NCI-H2196 (cell line): ENCODE data around the gene KRT6A.
A peak's percentile ranks its signal among the peaks of the same experiment; 100 is the strongest.
"Not testable (repeated sequence)": the region's sequence is repeated elsewhere in the genome, so short reads cannot be mapped to it uniquely, and the experiment has no call there.

Experiments used
- DNase-seq: peaks from one replicate; lab custom pipeline; 2025; ENCODE audit not compliant: unreplicated experiment; lab: John Stamatoyannopoulos, UW

Gene KRT6A

DNA sequence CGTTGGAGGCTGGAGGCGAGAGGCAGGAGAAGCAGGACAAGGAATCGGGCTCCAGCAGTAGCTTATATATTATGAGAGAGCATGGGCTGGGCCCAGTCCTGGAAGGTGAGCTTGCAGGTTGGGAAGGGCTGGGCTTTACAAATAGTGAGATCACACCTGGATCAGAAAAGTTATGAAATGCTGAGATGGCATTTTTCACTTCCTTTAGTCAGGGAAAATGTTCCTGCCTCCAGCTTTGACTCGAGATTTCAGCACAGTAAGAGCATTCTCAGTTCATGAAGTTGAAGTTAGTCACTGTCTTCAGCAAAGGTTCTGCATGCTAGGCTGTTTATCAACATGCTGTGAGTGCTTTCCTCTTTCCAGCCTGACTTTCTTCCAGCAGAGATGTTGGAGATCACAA is 19.3 kb downstream of the KRT6A start, which contains the start of gene KRT6C:
Gene KRT6C (minus strand): TSS at position 38 of the 400 bp plus-strand sequence. CDS start 68 bp downstream, outside the sequence.
- no peak for DNase-seq

DNA sequence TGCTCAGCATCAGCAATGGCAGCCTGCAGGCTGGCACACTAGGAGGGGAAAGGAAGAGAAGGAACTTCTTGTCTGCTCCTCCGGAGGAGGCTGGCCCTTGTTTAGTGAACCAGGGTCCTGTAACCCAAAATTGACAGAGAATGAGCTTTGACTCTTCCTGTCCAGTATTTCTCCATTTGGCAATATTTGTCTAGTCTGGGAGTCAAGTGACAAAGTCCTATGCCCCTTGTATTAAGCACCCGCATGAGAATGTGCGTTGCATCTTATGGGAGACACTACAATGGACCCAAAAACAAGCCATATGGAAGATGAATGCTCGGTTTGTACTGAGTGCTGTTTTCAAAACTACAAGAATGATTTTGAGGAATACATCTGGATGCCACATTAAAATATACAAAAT is 23.2 kb downstream of the KRT6A start:
- no peak for DNase-seq

DNA sequence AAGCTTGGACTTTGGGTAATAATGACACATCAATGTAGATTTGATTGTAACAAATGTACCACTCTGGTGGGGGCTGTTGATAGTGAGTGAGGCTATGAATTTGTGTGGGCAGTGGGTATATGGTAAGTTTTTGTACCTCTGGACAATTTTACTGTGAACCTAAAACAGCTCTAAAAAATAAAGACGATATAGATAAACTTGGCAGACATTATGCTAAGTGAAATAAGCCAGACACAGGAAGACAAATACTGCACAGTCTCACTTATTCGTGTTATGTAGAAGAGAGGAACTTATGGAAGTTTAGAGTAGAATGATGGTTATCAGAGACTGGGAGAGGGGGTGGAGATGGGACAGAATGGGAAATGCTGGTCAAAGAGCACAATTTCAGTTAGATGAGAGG is 28.2 kb downstream of the KRT6A start:
- no peak for DNase-seq

DNA sequence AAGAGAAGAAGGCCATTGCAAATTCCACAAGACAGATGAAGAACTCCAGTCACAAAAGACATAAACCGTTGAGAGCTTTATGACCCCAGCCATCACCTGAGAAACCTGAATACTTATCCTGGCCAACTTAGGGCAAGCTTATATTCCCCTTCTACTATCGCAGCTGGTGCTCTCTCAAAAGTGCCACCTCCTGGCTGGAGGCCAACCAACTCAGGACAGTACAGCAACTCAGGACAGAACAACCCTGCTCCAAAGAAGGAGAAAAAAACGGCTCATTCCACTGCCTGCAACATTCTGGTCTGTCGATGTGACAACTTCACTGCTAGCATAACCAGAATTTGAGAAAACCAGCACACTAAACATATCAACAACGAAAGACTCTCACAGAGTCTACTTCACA is 31.4 kb downstream of the KRT6A start:
- no peak for DNase-seq

DNA sequence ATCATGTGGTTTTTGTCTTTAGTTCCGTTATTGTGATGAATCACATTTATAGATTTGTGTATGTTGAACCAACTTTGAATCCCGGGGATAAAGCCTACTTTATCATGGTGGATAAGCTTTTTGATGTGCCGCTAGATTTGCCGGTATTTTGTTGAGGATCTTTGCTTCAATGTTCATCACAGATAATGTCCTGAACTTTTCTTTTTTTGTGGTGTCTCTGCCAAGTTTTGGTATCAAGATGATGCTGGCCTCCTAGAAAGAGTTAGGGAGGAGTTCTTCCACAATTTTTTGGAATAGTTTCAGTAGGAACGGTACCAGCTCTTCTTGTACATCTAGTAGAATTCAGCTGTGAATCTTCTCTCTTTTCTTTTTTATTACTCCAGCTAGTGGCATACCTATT is 34.2 kb downstream of the KRT6A start:
- no peak for DNase-seq

DNA sequence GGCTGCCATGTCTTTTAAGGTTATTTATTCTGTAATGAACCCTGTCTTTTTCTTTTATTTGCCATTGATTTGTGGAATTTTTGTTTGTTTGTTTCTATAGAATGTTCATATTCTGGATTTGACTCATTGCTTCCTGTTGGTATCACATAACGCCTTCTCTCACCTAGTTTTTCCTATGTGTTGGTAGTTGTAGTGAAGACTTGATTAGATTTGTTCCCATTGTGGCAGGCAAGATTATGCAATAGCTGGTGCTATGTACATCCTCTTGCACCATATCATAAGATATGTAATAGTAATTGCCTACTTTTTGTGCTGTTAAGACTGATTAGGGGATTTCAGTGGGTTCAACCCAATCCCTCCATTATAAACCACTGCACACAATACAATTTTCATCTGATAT is 37.2 kb downstream of the KRT6A start:
- DNase-seq = no peak

DNA sequence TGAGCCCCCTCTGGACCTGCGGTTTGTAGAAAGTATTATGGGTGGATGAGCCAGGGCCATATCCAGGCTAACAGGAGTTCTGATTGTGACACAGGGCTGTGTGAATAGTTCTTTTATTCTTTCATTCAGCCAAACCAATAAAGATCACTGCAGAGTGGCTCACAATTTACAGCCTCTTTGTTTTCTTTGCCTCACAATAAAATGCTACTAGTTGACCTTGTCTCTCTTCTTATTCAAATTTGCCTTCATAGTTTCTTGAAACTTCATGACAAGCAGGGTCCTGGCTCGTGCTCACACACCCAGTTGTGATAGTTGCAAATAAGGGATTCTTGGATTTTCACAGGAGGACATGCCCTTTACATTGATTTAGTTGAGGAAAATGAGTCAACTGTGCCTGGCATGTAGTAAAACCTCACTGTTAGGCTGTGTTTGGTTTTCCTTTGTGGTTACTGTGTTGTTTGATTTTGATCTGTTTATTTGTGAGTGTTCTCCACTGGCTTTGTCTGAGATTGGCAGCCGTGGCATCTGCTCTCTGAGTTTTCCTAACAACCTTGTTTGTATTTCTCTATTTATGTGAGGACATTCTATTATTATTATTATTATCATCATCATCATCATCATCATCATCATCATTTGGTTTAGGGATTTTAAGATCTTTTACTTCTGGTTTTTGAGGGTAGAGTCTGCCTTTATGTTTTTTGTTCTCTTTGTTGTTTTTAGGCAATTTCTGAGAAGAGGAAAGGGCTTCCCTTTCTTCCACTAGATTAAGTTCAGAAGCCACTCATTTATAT is 38.5 kb downstream of the KRT6A start:
- peak; percentile 35 for DNase-seq

DNA sequence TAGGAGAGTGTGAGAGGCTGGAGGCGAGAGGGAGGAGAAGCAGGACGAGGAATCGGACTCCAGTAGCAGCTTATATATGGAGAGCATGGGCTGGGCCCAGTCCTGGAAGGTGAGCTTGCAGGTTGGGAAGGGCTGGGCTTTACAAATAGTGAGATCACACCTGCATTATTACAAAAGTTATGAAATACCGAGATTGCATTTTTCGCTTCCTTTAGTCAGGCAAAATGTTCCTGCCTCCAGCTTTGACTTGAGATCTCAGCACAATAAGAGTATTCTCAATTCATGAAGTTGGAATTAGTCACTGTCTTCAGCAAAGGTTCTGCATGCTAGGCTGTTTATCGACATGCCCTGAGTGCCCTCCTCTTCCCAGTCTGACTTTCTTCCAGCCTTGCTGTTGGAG is 41.0 kb downstream of the KRT6A start, which contains the start of gene KRT6B:
Gene KRT6B (minus strand): TSS at position 46 of the 400 bp plus-strand sequence. CDS start 68 bp downstream, outside the sequence.
- no peak for DNase-seq

DNA sequence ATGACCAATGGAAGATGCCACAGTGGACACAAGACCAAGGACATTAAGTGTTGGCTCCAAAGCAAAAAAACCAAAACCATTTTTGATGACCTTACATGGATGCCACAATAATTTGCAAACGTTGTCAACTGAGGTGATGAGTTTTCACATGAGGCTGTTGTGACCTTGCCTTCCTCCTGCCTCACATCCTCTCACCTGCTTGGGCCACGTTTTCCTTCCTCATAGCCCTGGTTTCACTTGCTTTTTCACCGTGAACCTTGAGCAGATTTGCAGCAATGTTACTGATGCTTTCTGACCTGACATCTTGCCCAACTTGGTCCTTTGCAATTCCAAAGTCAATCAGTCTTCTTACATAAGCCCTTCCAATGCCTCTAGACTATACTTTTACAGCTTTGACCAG is 44.8 kb downstream of the KRT6A start:
- DNase-seq = no peak

DNA sequence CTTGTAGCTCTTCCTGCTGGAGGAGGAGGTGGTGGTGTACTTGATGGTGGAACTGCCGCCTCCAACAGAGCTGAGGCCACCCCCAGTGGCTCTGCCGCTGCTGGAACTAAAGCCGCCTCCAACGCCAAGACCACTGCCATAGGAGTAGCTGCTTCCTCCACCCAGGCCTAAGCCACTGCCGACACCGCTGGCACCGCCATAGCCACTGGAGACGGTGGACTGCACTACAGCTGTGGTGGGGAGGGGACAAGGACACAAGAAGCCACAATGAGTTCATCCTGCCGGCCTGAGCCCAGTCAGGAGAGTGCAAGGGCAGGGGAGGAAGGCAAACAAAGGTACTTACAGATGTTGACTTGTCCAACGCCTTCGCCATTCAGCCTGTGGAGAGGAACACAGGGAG is 45.9 kb downstream of the KRT6A start:
- DNase-seq = not testable (repeated sequence)

DNA sequence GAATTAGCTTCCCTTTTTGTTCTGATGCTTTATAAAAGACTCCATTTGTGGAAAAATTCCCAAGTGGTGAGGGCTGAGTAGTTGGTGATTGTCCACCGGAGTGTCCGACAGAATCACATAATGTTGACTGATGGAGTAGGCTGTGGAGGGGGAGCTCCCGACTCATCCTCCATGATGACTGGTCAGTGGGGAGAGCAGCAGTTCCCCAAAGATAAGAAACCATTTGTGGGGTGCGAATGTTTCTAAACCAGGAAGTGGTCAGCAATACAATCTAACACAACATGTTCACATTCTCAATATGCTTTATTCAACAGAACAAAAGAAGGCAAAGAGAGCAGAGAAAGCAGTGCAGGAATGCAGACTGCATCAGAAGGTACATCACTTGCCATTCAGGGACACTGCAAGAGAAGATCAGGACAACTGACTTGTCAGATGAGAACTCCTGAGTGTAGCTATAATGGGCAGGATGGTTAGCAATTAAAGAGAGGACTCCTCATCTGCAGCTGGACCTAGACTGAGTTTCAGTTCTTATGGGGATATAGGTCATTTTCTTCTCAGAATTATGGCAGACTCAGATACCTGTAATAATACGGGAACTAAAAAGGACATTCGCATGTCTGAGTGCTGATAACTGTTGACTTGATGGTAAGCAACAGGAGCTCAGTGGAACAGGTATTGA is 46.6 kb downstream of the KRT6A start:
- no peak for DNase-seq

DNA sequence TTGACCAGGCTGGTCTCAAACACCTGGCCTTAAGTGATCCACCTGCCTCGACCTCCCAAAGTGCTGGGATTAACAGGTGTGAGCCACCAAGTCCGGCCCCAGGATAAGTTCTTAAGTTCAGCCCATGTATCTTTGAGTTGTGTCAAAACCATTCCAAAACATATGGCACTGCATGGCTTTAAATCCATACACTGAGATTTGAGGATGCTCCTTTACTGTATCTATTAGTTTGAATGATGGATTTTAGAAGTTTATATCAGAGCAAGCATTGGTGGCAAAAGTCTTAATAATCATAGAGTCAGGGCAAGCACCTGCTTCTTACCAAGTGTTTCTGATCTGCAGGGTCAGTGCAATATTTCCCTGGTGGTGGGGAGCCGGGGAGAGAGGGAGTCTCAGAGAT is 47.2 kb downstream of the KRT6A start:
- no peak for DNase-seq

DNA sequence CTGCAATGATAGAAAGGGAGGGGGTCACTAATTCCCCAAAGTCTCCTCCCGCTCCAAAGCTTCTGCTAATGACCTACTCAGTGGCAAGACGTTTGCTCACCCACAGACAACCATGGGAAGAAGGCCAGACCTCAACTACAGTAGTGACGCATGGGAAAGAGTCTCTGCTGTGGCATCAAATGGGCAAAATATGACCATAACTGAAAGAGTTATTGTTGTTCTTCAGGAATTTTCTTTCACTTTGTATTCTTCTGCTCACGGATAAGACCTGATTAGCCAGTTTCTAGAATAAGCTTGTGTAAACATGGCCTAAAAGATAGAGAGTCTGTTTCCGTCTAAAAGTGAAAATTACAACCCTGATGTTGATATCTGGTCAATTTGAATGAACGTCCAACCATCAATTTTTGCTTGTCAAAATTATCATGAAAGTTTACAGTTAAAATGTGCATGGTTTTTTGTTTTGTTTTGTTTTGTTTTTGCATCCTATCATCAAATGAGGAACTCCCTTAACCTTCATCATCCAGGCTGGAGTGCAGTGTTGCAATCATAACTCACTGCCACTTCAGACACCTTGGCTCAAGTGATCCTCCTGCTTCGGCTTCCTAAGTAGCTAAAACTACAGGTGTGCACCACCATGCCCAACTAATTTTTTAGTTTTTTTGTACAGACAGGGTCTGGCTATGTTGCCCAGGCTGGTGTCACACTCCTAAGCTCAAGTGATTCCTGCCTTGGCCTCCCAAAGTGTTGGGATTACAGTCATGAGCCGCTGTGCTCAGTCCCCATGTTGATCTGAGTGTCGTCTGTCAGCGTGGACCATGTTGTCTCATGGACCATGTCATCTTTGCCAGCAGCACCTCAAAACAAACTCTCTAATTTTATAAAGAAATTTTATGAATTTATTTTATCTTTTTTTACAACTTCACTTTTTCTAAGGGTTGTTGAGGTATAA is 48.1 kb downstream of the KRT6A start:
- DNase-seq = no peak

DNA sequence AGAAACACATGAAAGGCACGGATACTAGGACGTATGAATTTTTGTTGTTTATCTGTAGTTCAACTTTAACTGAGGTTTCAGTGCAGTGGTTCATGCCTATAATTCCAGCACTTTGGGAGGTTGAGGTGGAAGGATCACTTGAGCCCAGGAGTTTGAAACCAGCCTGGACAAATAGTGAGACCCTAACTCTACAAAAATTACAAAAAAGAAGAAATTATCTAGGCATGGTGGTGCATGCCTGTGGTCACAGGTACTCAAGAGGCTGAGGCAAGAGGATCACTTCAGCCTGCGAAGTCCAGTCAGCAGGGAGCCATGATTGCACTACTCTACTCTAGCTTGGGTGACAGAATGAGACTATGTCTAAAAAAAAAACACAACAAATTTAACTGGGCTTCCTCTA is 49.1 kb downstream of the KRT6A start:
- no peak for DNase-seq

DNA sequence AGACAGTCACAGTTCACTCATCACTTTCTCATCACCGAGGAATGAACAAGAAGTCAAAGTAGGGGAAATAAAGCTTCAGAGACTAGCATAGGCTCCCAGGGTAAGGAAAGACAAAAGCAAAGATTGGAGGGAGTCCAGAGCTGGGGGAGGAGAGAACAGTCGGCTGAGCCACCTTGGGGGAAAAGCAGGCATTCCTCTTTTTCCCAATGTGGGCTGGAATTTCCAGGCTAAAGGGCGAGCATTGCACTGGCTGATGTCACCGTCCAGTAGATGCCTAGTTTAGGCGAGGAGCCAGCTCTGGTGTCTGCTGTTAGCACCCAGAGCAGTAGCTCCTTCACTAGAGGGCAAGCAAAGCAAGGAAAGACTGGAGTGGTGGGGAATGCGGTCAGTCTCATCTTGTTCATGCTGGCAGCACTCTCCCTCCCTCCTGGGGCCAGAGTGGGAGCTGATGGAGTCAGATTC is 50.4 kb downstream of the KRT6A start:
- peak; percentile 60 for DNase-seq

DNA sequence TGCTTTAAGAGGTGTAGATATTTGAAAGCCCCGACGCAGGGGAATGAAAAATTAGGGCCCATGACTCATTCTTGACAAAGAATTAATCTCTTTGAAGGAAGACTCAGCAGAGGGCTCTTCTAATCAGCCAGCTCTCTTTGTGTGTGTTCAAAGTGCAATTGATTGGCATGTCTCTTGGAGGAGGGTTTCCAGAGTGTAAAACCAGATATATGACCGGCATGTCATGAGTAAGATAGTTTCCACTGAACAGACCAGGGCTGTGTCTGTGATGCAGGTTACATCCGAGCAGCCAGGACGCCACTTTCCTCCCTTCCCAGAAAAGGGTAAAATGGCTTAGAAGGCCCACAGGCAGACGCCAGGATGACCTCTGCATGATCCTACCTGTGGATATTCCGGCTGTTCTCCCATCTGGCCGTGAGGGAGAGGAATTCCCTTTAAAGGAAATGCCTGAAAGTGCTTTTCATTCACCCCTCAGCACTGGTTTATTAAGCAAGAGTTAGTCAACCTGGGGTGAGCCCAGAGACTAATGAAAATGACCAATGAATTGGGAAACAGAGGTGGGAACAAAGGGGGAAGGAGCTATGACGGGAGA is 51.6 kb downstream of the KRT6A start:
- DNase-seq = no peak

DNA sequence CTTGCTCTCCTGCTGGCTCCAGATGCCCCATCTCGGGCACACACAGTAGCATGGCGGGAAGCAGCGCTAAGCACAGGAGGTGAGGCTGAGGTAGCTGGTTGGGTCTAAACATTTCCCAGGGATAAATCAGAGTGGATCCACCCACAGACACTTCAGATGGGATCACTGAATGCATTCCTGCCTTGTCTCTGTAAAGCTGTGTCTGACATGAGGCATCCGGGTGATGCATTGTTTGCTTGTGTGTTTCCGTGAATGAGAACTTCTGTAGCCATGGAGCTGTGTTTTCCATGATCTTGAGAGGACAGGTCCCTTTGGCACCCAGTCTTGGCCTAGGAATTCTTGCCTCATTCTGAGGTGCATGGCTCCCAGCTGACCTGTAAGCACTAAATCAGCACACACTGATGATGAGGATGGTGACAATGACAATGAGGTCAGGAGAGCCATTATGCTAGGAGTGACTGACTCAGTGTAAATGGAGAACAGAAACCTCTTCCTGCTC is 52.2 kb downstream of the KRT6A start:
- DNase-seq = no peak

DNA sequence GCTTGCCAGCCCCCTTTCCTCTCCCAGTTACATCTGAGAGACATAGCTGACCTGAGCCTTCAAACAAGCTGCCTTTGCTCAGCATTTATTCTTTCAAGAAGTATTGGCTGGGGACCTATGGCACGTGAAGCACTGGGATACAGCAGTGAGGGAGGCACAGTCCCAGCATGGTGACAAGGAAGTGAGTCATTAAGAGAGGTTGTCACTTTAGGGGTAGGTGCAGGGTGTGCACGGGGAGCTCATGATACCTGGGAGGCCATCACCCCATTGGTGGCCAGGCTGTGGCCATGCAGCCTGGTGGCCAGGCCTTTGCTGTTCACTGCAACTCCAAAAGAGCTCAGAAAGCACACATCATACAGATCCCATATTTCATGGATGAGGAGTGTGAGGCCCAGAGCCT is 53.2 kb downstream of the KRT6A start:
- no peak for DNase-seq

DNA sequence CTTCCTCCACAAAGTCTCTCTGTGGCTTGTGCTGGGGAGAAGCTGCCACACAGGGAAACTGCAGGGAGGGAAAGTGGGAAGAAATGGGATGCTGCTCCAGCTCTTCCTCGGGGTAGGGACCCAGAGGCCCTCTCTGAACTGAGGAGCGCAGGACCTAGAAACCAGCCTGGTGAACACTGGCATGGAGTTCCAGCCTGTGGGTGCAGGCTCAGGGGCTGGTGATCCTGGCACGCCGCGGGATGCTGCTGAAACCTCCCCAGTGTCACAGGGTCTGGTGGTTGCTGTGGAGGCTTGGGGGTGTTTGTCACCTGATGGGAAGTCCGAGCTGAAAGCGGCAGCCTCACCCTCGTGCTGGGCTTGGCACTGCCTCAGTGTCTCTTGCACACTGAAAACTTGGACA is 53.6 kb downstream of the KRT6A start:
- no peak for DNase-seq
